HG02798 (cell line): ENCODE measurements around the gene CTNNA2.

ENCODE experiments used
- ATAC-seq: cut with Tn5 transposase; IDR thresholded peaks from one replicate; pipeline ENCODE4 v1.9.1; 2021; ENCODE audit warnings: mild to moderate bottlenecking; ENCODE audit not compliant: unreplicated experiment, poor library complexity

CTNNA2 gene

GRCh38 chr2:79835911-79836310 lies 323.1 kb downstream of the CTNNA2 start:
- ATAC-seq = no peak

GRCh38 chr2:79844011-79844410 lies 331.2 kb downstream of the CTNNA2 start:
- ATAC-seq = no peak

- no peak for ATAC-seq
Measured at GRCh38 chr2:79846878-79847277, 334.0 kb downstream of the CTNNA2 start.

GRCh38 chr2:79849241-79849640 lies 336.4 kb downstream of the CTNNA2 start:
- no peak for ATAC-seq

- no peak for ATAC-seq
Measured at GRCh38 chr2:79849949-79850348, 337.1 kb downstream of the CTNNA2 start.

- ATAC-seq = no peak
Measured at GRCh38 chr2:79850912-79851311, 338.1 kb downstream of the CTNNA2 start.

GRCh38 chr2:79855264-79856006 lies 342.6 kb downstream of the CTNNA2 start:
- no peak for ATAC-seq

- no peak for ATAC-seq
Measured at GRCh38 chr2:79857888-79858287, 345.0 kb downstream of the CTNNA2 start.

- ATAC-seq = no peak
Measured at GRCh38 chr2:79860228-79861058, 347.6 kb downstream of the CTNNA2 start.

GRCh38 chr2:79861059-79861374 lies 348.2 kb downstream of the CTNNA2 start:
- no peak for ATAC-seq

- ATAC-seq = no peak
Measured at GRCh38 chr2:79862756-79863155, 349.9 kb downstream of the CTNNA2 start.

GRCh38 chr2:79872656-79873055 lies 359.8 kb downstream of the CTNNA2 start:
- ATAC-seq = no peak

- no peak for ATAC-seq
Measured at GRCh38 chr2:79874015-79874414, 361.2 kb downstream of the CTNNA2 start.

GRCh38 chr2:79876430-79876829 lies 363.6 kb downstream of the CTNNA2 start:
- no peak for ATAC-seq

GRCh38 chr2:79882548-79882947 lies 369.7 kb downstream of the CTNNA2 start:
- ATAC-seq = no peak

- peak; percentile 79 for ATAC-seq
Measured at GRCh38 chr2:79887747-79888374, 375.0 kb downstream of the CTNNA2 start.

- no peak for ATAC-seq
Measured at GRCh38 chr2:79892123-79892522, 379.3 kb downstream of the CTNNA2 start.

- ATAC-seq = no peak
Measured at GRCh38 chr2:79899196-79899595, 386.3 kb downstream of the CTNNA2 start.

GRCh38 chr2:79901161-79901560 lies 388.3 kb downstream of the CTNNA2 start:
- no peak for ATAC-seq

- ATAC-seq = no peak
Measured at GRCh38 chr2:79903222-79904000, 390.6 kb downstream of the CTNNA2 start.
